HG03139 (cell line): Measurements from ENCODE around the gene APBA2.

Experiments used
- ATAC-seq: cut with Tn5 transposase; IDR thresholded peaks from one replicate; pipeline ENCODE4 v1.9.1; 2021; ENCODE audit not compliant: unreplicated experiment

The APBA2 gene

GRCh38 chr15:29113336-29114220 is 227.8 kb downstream of the APBA2 start:
- no peak for ATAC-seq

DNA sequence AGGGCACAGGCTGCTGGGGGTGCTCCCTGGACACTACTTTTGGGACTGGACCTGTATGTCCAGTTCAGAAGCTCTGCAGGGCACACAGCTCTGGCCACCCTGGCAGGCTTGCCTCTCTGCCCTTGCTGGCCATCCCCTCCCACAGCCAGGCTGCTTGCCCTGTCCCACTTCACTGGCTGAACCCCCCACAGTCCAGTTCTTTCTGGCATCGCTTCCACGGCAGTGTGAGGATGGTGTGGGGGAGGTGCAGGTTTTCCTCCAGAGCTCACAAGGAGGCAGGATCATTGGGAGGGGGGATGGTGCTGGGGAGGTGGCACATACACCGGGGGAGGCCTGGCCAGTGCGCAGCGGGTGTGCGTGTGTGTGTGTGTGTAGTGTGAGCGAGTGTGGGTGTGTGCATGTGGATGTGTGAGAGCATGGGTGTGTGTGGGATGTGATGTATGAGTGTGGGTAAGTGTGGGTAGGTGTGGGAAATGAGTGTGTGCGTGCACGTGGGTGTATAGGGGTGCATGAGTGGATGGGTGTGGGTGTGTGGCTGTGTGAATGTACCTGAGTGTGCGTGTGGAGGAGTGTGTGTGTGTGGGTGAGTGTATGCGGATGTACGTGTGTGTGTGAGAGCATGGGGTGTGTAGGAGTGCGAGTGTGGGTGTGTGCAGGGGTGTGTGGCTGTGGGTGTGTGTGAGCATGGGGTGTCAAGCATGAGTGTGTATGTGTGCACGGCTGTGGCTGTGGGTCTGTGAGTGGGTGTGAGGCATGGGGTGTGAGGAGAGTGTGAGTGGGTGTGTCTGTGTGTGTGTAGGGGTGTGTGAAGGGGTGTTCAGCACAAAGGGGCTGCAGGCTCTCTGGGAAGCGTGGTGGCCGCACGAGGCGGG is 228.7 kb downstream of the APBA2 start:
- ATAC-seq: no peak

GRCh38 chr15:29115093-29115991 is 229.6 kb downstream of the APBA2 start:
- no peak for ATAC-seq

DNA sequence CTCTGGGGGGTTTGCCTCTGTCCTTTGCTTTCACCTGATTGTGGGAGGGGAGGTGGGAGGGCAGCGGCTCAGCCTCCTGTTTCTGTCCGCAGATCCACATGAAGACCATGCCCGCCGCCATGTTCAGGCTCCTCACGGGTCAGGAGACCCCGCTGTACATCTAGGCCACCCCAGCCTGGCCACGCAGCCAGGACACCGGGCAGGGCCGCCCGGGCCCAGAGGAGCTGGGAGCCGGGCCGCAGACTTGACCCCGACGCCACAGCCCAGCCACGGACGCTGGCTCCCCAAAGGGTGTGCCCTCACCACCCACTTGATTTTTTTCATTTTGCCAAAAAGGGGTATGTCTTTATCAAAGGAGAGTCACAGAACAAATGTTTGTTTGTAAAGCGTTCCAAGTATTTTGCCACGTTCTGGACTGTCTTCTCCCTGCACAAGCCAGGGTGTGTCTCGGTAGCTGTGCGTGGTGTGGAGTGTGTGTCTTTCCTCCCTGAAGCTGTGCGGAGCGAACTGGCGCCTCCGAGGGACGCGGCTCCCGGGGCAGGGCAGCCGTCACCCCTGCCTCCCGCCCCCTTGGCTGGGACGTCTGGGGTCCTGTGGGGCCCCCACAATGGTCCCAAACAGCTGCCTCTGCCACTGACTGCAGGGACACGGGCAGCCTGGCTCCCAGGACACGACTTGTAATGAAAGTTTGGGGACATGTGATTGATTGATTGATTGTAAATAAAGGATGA is 231.4 kb downstream of the APBA2 start:
- ATAC-seq: no peak

DNA sequence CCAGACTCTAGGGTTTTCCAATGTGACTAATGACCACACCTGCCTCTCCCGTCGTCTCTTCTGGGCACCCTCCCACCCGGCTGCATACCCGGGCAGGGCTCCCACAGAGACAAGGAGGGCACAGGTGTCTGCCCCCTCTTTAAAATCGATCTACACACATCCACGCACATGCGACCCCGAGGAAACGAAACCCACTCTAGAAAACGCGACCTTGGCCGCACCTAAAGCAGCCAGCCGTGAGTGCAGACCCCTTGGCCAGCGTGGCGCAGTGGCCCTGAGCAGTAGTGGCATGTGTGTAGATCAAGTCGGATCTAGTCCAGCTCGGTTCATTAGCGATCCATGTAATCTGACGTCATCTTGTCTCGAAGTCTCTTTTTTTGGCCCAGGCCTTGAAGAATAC is 232.0 kb downstream of the APBA2 start:
- no peak for ATAC-seq

GRCh38 chr15:29119847-29120246 is 234.1 kb downstream of the APBA2 start:
- ATAC-seq: no peak

DNA sequence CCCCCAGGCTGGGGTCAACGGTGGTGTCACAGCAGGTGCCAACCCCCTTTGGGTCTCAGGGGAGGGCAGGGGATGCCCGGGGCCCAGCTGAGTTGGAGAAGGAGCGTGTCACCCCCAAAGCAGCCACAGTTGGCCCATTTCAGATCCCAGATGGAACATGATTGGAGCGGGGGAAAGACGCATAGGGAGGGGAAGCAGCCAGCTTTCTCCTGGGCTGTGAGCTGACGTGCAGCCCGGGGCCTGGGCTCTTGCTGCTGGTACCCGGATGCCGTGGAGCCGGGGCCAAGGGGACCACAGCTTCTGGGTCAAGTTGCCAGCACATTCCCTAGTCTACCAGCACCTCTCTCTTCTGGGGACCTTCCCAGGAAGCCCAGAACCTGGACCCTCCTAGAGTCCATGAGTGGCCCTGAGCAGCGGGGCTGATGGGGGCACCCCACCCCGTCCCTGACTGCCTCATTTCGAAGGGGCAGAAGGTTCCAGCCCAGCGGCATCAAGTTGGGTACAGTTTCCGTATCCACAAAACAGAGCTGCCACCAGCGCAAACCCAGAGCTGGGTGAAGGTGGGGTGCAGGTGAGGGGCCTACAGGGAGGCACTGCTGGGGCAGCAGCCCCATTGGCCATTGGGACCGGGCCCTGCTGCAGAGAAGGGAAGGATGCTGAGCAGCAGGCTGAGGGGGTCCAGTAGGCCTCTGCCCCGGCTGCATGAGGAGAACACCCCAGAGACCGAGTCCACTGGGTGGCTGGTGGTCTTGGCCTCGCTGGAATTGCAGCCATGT is 235.0 kb downstream of the APBA2 start:
- ATAC-seq: no peak

GRCh38 chr15:29121369-29121656 is 235.5 kb downstream of the APBA2 start:
- no peak for ATAC-seq

DNA sequence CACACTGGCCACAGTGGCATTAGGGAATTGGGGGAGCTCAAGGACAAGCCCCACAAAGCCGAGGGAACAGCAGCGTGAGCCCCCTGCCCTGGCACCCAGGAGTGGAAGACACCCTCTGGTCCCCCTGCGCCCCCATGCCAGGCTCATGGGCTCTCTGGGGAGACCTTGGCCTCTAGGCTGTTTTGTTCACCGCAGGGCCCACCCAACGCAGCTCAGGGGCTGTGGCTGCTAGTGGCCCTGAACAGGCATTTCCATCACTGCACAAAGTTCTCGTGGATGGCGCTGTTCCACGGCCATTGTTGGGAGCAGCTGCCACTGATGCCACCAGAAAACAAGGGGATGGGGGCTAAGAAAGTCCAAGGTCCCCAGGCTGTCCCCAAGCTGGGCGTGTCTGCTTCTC is 236.1 kb downstream of the APBA2 start:
- ATAC-seq: no peak

DNA sequence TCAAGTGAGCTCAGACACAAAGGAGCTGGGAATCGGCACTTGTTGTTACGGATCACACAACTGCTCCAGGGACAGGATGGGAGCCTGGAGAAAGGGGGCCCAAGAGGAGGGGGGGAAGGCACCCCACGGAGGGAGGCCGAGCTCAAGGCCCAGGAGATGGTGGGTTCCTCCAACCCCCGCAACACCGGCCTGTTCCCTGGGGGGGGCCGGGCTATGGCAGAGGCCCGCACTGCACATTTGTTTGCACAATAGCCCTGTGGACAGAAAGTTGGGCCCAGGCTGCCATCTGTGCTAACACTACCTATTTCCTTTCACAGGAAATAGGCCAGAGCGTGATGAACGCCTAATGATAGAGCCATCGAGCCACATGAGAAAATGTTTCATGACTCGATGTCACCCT is 236.7 kb downstream of the APBA2 start:
- no peak for ATAC-seq

DNA sequence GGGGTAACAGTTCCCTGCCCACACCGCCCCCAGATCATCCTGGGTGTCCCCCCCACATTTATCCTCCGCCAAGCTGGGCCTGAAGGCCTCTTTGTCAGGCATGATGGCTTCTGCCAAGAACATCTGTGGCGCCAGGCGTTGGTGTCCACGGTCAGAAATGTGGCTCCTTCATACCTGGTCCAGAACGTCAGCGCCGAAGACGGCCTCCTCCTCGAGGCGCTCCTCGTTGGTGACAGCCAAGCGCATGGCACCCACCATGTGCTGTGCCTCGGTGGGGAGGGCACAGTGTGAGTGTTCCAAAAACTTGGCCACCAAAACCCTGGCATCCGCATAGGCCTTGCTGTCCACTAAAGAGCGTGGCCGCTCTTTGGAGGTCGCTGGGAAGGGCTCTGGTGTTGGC is 237.4 kb downstream of the APBA2 start:
- no peak for ATAC-seq

GRCh38 chr15:29123991-29124390 is 238.2 kb downstream of the APBA2 start:
- no peak for ATAC-seq

DNA sequence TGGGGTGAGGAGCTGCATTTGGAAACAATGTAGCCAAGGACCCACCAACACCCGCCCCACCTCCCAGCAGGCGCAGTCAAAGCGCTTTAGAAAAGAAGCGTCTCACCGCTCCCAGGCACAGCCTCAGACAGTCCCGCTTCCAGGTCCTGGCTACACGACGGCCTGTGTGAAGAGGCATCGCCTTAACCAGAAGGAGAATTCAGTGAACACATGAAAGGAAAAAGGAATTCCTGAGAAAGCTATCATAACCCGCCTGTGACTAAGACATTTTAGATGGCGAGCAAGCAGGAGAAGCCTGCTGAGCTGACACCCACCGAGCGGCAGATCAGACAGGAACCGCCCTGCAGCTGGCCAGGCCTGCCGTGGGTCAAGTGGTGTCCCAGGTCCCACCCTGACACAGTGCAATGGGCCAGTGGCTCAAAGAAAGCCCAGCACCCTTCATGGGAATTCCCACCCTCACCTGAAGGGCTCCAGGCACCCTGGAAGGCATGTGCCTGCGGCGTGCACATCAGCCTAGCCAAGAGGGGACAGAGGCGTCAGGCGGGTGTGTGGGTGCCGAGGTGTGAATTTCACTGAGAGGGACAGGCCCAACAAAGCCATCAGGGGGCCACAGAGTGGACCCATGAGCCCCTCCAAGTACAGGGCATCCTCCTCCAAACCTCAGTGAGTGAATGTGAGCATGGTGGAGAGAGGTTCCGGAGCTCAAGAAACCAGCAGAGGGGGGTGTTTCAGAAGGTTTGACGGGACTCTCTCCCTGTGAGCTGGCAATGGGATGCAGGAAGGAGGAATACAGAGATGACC is 239.0 kb downstream of the APBA2 start:
- no peak for ATAC-seq

DNA sequence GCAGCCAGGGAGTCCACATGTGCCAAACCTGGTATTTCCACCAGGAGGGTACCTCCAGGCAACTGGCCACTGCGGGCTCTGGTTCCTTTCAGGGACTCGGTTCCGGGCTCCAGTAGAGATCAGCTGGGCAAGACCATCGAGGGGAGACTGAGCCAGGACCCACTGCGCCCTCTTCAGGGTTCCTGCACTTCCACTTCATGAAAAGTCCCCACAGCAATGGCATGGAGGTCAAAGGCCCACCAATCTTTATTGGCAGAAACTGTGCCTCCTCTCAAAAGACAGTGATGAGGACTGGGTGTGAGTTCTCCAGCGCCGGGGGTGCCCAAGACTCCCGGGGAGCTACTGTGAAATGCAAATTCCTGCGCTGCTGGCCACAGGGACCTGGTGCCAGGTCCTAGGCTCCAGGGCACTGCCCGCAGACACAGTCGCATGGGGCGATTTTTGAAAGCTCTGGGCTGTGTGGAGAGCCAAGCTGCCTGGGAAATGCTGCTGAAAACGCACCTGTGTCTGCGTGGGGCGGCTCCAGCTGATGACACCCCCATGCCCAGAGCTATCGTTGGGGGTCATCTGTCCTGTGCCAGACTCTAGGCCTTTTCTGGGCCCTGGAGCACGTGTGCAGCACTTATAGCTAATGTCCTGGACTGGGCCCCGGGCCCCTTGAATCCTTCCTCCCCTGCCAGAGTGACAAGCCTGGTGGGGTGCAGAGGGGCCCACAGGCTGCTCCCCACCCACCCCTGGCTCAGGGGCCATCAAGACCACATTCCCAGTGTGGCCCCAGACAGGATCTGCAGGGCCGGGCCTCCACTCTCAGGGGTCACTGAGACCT is 239.8 kb downstream of the APBA2 start:
- no peak for ATAC-seq

GRCh38 chr15:29126208-29126536 is 240.4 kb downstream of the APBA2 start:
- ATAC-seq: no peak

DNA sequence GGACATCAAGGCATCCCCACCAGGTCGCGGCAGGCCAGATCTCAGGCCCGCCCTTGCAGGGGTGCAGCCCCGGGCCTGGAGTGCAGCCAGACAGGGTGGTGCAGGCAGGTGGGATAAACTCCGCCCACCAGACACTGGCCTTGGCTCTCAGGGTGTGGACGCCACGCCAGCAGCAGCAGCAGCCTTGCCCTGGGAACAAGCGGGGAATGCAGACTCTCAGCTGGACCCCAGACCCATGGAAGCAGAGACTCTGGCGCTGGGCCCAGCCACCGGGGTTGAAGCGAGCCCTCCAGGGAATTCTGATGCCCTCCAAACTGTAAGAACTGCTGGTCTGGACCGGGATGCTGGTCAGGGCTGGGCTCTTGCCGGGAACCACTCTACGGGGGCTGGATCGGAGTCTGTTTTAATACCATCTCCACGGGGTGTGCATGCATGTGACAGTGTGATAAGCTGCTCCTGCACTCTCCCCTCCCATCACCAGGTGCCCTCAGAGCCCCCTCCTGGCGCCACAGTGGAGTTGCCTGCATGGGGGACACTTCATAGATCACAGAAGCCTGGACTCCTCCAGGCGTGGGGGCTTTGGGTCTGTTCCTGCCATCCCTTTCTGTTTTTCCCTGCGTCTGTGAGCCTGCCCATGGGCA is 241.2 kb downstream of the APBA2 start:
- no peak for ATAC-seq

DNA sequence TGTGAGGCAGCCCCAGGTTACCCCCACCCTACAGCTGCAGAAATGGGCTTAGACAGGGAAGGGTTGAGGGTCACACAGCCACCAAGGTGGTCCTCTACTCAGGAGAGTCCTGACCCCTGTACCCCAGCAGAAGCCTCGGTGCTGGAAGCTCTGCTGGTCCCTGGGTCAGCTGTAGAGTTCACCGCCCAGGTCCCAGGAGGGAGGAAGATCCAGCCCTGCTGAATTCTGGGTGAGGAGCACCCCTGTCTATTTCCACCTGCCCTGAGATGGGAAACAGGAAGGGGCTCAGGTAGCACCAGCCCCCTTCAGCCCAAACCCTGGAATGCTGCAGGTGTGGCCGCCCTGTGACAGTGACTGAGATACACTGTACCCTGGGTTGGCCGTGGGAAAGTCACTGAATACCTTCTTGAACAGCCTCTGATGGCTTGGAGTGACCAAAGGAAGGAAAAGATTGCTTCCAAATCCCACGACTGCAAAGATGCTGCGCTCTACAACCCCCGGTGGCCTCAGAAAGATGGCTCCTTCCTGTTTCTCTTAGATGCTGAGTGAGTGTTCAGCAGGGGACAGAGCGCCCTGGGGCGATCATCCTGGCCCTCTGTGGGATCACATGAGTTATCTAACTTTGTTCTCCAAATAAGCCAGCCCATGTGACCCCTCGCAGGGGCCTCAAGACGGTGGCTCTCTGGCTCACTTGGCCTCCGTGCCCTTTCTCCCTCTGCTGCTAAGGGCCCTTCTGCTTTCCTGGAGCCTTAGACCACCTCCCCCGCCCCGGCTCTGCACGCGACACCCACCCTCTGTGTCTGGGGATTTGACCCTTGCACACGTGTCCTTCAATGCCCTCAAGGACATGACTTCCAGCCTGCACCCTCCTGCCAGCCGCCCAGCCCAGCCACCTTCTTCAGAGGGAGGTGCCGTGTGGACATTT is 242.0 kb downstream of the APBA2 start:
- no peak for ATAC-seq
